Choroid plexus epithelial cell (primary cell): ENCODE data around the gene MAST2.
A peak's percentile ranks its signal among the peaks of the same experiment; 100 is the strongest.

Source experiments
- DNase-seq: peaks from one replicate; pipeline ENCODE4 v3.0.0-alpha.2; 2010; ENCODE audit warnings: low read depth
- H3K4me3 ChIP-seq: 2 replicates; pipeline ENCODE4 v1.5.1; 2011; ENCODE audit warnings: low read depth, mild to moderate bottlenecking, control low read depth, low read length, moderate library complexity
- TF ChIP-seq, protein P1 (sequence below): conservative IDR thresholded peaks from 2 replicates; pipeline ENCODE4 v1.5.1; 2011; ENCODE audit warnings: low read depth, mild to moderate bottlenecking, control low read depth, inconsistent platforms, low read length, moderate library complexity

MAST2 gene

GRCh38 chr1:45979074-45979777 is 175.8 kb downstream of the MAST2 start:
- H3K4me3 ChIP-seq = no peak overlapping the region
- DNase-seq = peak; percentile 78
- TF ChIP-seq, protein P1, sequence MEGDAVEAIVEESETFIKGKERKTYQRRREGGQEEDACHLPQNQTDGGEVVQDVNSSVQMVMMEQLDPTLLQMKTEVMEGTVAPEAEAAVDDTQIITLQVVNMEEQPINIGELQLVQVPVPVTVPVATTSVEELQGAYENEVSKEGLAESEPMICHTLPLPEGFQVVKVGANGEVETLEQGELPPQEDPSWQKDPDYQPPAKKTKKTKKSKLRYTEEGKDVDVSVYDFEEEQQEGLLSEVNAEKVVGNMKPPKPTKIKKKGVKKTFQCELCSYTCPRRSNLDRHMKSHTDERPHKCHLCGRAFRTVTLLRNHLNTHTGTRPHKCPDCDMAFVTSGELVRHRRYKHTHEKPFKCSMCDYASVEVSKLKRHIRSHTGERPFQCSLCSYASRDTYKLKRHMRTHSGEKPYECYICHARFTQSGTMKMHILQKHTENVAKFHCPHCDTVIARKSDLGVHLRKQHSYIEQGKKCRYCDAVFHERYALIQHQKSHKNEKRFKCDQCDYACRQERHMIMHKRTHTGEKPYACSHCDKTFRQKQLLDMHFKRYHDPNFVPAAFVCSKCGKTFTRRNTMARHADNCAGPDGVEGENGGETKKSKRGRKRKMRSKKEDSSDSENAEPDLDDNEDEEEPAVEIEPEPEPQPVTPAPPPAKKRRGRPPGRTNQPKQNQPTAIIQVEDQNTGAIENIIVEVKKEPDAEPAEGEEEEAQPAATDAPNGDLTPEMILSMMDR = no peak

GRCh38 chr1:45979778-45980176 is 176.4 kb downstream of the MAST2 start:
- TF ChIP-seq, protein P1 = no peak
- no peak overlapping the region for H3K4me3 ChIP-seq
- no peak for DNase-seq

- no peak for DNase-seq
- H3K4me3 ChIP-seq = no peak overlapping the region
- TF ChIP-seq, protein P1 = no peak
Measured at GRCh38 chr1:45982359-45982758, 178.9 kb downstream of the MAST2 start.

DNA sequence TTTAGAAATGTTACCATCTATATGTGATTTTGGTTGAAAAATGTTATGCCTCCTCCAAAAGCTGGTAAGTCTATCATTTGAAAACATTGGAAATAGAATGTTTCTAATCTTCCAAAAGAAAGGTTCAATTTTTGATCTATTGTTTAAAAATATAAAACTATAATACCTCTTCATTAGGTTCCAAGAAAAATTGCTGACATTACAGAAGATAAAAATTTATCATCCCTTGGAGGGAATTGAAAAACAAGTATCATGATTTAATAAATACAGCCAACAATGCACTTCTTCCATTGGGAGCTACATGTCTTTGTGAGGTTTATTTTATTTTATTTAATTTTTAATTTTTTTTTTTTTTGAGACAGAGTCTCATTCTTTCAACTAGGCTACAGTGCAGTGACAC is 180.6 kb downstream of the MAST2 start:
- no peak for DNase-seq
- no peak overlapping the region for H3K4me3 ChIP-seq
- TF ChIP-seq, protein P1 = no peak

- TF ChIP-seq, protein P1 = no peak
- no peak for DNase-seq
- no peak overlapping the region for H3K4me3 ChIP-seq
Measured at GRCh38 chr1:45987204-45987603, 183.8 kb downstream of the MAST2 start.

GRCh38 chr1:45989249-45989648 is 185.8 kb downstream of the MAST2 start:
- no peak for DNase-seq
- H3K4me3 ChIP-seq = no peak overlapping the region
- TF ChIP-seq, protein P1 = no peak

DNA sequence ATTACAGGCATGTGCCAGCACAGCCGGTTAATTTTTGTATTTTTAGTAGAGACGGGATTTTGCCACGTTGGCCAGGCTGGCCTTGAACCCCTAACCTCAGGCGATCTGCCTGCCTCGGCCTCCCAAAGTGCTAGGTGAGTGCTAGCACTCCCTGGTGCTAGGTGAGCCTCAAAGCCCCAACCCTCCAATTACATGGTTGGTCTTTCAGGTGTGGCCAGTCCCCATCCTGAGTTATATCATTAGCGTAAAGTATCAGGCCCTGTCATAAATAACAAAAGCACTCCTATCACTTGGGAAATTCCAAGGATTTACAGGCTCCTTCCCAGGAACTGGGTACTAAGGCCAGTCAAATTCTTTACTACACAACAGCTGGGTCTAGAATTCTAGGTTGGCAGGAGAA is 191.0 kb downstream of the MAST2 start:
- no peak for DNase-seq
- no peak overlapping the region for H3K4me3 ChIP-seq
- TF ChIP-seq, protein P1 = no peak
